Right lobe of liver (tissue), 4 donors: ENCODE data around the gene TCF12.

Source experiments
- CTCF ChIP-seq, 4 donors: fragments of 200-600 bp in 3 of 4; fragments of 450-650 bp in 1 of 4; IDR thresholded peaks; one replicate each; pipeline versions ENCODE4 v1.5.1 to v1.8.0; 2016 to 2022; ENCODE audit warnings: antibody characterized with exemption in 4 of 4, mild to moderate bottlenecking in 2 of 4
- POLR2A ChIP-seq: fragments of 450-650 bp; IDR thresholded peaks from one replicate; pipeline ENCODE4 v1.6.1; 2017; ENCODE audit warnings: antibody characterized with exemption, mild to moderate bottlenecking
- donor health status: DM: no; HTN: no; CAD: no.
- donor health status: DM: no; HTN: no; CAD: no.
- donor health status: DM: no; HTN: yes; CAD: no.

- TF ChIP-seq CTCF (IDR thresholded peaks at IDR 0.05) = peak; percentile 47 to 66 (median 50)
- no peak for TF ChIP-seq POLR2A
Measured at GRCh38 chr15:56869573-56869972, 48.9 kb upstream of the TCF12 start.
